OCI-LY7 (cell line): ENCODE results near the gene SREBF1.

Experiments used
- EZH2phosphoT487 ChIP-seq: fragments of 200-600 bp; sonication (generic); IDR thresholded peaks from 2 replicates; pipeline ENCODE4 v1.6.1; 2018; ENCODE audit warnings: low read depth, borderline replicate concordance, mild to moderate bottlenecking, mixed run types, antibody characterized with exemption, low read length, moderate library complexity, mixed read lengths
- TF ChIP-seq, protein P1 (sequence below): fragments of 200-600 bp; sonication (generic); conservative IDR thresholded peaks from 2 replicates; pipeline ENCODE4 v1.5.1; 2014; ENCODE audit warnings: mild to moderate bottlenecking, antibody characterized with exemption, low read length, moderate library complexity, mixed read lengths

DNA sequence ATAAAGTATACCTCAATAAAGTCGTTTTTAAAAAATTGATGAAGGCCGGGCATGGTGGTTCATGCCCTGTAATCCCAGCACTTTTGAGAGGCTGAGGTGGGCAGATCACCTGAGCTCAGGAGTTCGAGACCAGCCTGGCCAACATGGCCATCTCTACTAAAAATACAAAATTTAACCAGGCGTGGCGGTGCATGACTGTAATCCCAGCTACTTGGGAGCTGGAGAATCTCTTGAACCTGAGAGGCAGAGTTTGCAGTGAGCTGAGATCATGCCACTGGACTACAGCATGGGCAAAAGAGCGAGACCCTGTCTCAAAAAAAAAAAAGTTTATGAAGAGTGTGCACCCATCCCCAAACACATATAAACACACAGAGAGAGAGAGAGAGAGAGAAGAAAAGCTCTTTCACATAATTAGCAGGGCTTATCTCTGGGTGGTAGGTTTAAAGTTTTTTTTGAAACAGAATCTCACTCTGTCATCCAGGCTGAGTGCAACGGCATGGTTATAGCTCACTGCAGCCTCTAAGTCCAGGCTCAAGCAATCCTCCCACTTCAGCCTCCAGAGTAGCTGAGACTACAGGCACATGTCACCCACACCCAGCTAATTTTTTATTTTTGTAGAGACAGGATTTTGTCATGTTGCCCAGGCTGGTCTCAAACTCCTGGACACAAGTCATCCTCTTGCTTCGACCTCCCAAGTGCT, 3.0 kb downstream of the SREBF1 start:
- TF ChIP-seq, protein P1, sequence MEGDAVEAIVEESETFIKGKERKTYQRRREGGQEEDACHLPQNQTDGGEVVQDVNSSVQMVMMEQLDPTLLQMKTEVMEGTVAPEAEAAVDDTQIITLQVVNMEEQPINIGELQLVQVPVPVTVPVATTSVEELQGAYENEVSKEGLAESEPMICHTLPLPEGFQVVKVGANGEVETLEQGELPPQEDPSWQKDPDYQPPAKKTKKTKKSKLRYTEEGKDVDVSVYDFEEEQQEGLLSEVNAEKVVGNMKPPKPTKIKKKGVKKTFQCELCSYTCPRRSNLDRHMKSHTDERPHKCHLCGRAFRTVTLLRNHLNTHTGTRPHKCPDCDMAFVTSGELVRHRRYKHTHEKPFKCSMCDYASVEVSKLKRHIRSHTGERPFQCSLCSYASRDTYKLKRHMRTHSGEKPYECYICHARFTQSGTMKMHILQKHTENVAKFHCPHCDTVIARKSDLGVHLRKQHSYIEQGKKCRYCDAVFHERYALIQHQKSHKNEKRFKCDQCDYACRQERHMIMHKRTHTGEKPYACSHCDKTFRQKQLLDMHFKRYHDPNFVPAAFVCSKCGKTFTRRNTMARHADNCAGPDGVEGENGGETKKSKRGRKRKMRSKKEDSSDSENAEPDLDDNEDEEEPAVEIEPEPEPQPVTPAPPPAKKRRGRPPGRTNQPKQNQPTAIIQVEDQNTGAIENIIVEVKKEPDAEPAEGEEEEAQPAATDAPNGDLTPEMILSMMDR = no peak
- no peak for TF ChIP-seq EZH2phosphoT487
